Pancreas (tissue), 10 donors: Measurements from ENCODE around the gene KLK5. TPM values are rescaled to one million over a fixed set of nuclear protein-coding genes. Genes with fewer than 3 reads are reported as not detected.
A peak's percentile ranks its signal among the peaks of the same experiment; 100 is the strongest.

Experiments used
- ATAC-seq, 4 donors: fragments of 200-7000 bp; cut with Tn5 transposase; one replicate each; pipeline versions ENCODE4 v1.8.0 to v1.9.1; 2020; ENCODE audit warnings: mild to moderate bottlenecking in 4 of 4, moderate library complexity in 4 of 4
- DNase-seq, 6 donors: peaks; one replicate each; pipeline ENCODE4 v3.0.0-alpha.2; 2020
- FAIRE-seq: peaks from 2 replicates; lab custom pipeline; 2012; peaks lifted over from hg19 to GRCh38; lab: Jason Lieb, UNC
- H3K27ac ChIP-seq, 4 donors: fragments of 200-600 bp; sonication (generic); 1 replicate in 3 of 4; 2 replicates in 1 of 4; pipeline versions ENCODE4 v1.5.0 to v1.8.0; 2020
- H3K27me3 ChIP-seq, 4 donors: fragments of 200-600 bp; one replicate each; pipeline ENCODE4 v1.8.0; 2021
- H3K36me3 ChIP-seq, 3 donors: fragments of 200-600 bp; sonication (generic) in 1 of 3; one replicate each; pipeline versions ENCODE4 v1.5.0 to v1.8.0; 2020 to 2021
- H3K4me1 ChIP-seq, 3 donors: fragments of 200-600 bp; one replicate each; pipeline ENCODE4 v1.8.0; 2021
- H3K4me3 ChIP-seq, 4 donors: fragments of 200-600 bp; sonication (generic) in 2 of 4; one replicate each; pipeline versions ENCODE4 v1.5.0 to v1.8.0; 2020 to 2021
- H3K9me3 ChIP-seq, 4 donors: fragments of 200-600 bp; one replicate each; pipeline ENCODE4 v1.8.0; 2021
- WGBS, 2 donors: extraction: QIAGEN DNeasy Blood & Tissue Kit; methylation state at CpG; one replicate each; pipeline ENCODE4 v1.1.7; 2013; 5-methylcytosine and 5-hydroxymethylcytosine counted together
- intact Hi-C, 3 donors: fragments of 100-400 bp; cut with DNase I; formaldehyde crosslinking; loops; one replicate each; pipeline versions ENCODE4 v1.11.1 to v1.14.2; 2022
- polyA plus RNA-seq, 2 donors: library from polyadenylated mRNA; stranded (reverse); fragments of 200-250 nt; gene quantifications; one replicate each; pipeline ENCODE4 v1.2.3, GENCODE V29; 2013
- total RNA-seq, 6 donors: library from RNA; stranded (reverse); fragmentation: NEBNext Ultra II Directional in 4 of 6; extraction: Animal tissue kit (Norgen Biotek cat#: 25700) in 4 of 6; gene quantifications; one replicate each; pipeline versions ENCODE4 v1.2.1 to v1.2.4, GENCODE V29; 2021 to 2023
- TF ChIP-seq, protein P1 (sequence below), 4 donors: fragments of 200-600 bp; sonication (generic) in 3 of 4; IDR thresholded peaks; one replicate each; pipeline versions ENCODE4 v1.5.0 to v1.8.0; 2021; ENCODE audit warnings: antibody characterized with exemption in 4 of 4
- donor health status: healthy with polysubstance abuse.
- donor health status: DM: no; HTN: no; CAD: no; lungs with moderate emphysema.
- donor health status: DM: no; HTN: no; CAD: no.
- donor health status: control.
- donor health status: control.
- donor health status: Bipolar disorder and iron deficiency.
- donor health status: DM: yes; HTN: yes; CAD: no.
- donor health status: DM: no; HTN: no; CAD: no.
- donor health status: DM: no; HTN: no; CAD: no.
- donor health status: DM: yes; HTN: yes; CAD: no.

KLK5 gene
- total and polyA plus RNA-seq, 8 donors: 0.11 TPM; not detected in 7

DNA sequence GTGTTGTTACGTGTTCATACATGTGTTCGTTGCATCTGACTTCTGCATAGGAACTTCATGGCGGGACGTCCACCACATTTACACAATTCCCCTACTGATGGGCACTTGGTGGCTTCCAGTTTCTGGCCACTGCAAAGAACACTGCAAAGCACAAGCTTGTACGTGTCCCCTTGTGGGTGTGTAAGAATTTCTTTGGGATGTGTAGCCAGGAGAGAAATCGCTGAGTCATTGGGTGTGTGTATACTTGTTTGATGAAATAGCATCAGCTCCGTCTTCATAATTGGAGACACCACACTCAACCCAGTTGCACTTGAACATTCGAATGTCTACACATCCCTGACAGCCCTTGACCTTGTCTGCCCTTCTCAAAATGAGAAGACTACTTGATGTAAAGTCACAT, 19.2 kb downstream of the KLK5 start:
- Histone ChIP-seq H3K27ac (no peak overlapping the region), H3K4me3 (no peak overlapping the region), H3K27me3 (peaks cover 0 to 13% (median 0%) of the 10 kb centered on the region in 4 donors), H3K36me3 (no peaks in the 10 kb centered on the region), H3K4me1 (no peaks in the 10 kb centered on the region), H3K9me3 (no peaks in the 10 kb centered on the region)
- ATAC-seq (no peak), FAIRE-seq (no peak), DNase-seq (no peak)
- intact Hi-C loops: loop anchor here in 1 of 3 donors (5.0 kb wide), 1 partner anchor 159 kb away; no protein-coding TSS in a partner anchor
- WGBS, 2 donors: 53 to 64% methylated on average over 8 of the region's 8 CpGs
- TF ChIP-seq, protein P1, sequence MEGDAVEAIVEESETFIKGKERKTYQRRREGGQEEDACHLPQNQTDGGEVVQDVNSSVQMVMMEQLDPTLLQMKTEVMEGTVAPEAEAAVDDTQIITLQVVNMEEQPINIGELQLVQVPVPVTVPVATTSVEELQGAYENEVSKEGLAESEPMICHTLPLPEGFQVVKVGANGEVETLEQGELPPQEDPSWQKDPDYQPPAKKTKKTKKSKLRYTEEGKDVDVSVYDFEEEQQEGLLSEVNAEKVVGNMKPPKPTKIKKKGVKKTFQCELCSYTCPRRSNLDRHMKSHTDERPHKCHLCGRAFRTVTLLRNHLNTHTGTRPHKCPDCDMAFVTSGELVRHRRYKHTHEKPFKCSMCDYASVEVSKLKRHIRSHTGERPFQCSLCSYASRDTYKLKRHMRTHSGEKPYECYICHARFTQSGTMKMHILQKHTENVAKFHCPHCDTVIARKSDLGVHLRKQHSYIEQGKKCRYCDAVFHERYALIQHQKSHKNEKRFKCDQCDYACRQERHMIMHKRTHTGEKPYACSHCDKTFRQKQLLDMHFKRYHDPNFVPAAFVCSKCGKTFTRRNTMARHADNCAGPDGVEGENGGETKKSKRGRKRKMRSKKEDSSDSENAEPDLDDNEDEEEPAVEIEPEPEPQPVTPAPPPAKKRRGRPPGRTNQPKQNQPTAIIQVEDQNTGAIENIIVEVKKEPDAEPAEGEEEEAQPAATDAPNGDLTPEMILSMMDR (IDR thresholded peaks at IDR 0.05): no peak

- H3K4me1 ChIP-seq: no peaks in the 10 kb centered on the region
- no peak overlapping the region for H3K27ac ChIP-seq
- WGBS, 2 donors: 35 to 51% methylated on average over 4 of the region's 4 CpGs
- FAIRE-seq (no peak), DNase-seq (no peak), ATAC-seq (no peak)
- H3K36me3 ChIP-seq: no peaks in the 10 kb centered on the region
- TF ChIP-seq, protein P1 (IDR thresholded peaks at IDR 0.05): no peak
- no peak overlapping the region for H3K4me3 ChIP-seq
- intact Hi-C loops: loop anchor here in 1 of 3 donors (5.0 kb wide), 1 partner anchor 160 kb away; no protein-coding TSS in a partner anchor
- H3K9me3 ChIP-seq: no peaks in the 10 kb centered on the region
- H3K27me3 ChIP-seq: peaks cover 0 to 19% (median 0%) of the 10 kb centered on the region in 4 donors
Observed at GRCh38 chr19:50932690-50933083, 20.2 kb downstream of the KLK5 start.

DNA sequence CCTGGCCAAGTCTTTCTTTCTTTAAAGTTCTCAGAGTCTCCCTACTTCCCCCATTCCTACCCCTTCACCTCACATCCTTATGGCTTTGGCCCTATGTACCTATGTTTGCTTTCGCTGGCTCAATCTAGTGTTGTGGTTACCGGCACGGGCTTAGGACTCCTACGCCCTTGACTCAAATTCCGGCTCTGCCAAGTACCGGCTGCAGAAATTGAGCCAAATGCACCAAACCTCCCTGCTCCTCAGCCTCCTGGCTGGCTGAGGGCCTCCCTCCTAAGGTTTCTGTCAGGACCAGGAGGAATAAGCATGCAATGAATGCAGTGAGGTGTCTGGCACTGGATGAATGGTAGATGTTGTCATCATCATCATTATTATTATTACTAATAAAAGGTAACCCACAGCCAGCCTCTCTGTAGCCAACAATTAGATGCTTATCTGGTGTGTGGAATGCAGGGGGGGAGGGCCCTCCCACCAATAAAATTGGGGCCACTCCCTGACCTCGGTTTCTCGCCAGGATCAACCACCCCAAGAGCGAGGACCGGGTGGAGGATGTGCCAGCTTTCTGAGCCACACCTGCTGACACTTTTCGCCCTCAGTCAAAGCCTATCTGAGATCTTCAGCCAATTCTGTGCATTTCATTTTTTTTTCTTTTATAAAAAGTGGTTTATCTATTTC, 20.7 kb downstream of the KLK5 start:
- H3K36me3 ChIP-seq: no peaks in the 10 kb centered on the region
- no peak for FAIRE-seq
- H3K9me3 ChIP-seq: no peaks in the 10 kb centered on the region
- no peak overlapping the region for H3K27ac ChIP-seq
- TF ChIP-seq, protein P1 (IDR thresholded peaks at IDR 0.05): no peak
- intact Hi-C loops: loop anchor here in 1 of 3 donors (5.0 kb wide), 1 partner anchor 160 kb away; no protein-coding TSS in a partner anchor
- WGBS, 2 donors: 54 to 71% methylated on average over 11 of the region's 11 CpGs
- H3K4me1 ChIP-seq: no peaks in the 10 kb centered on the region
- no peak overlapping the region for H3K4me3 ChIP-seq
- H3K27me3 ChIP-seq: peaks cover 0 to 24% (median 0%) of the 10 kb centered on the region in 4 donors
- no peak for ATAC-seq
- DNase-seq: peak in 1 of 6 donors; percentile 8

GRCh38 chr19:50931023-50931422, 21.8 kb downstream of the KLK5 start:
- Histone ChIP-seq H3K9me3 (no peaks in the 10 kb centered on the region), H3K27me3 (peaks cover 0 to 31% (median 0%) of the 10 kb centered on the region in 4 donors), H3K4me1 (no peaks in the 10 kb centered on the region), H3K4me3 (no peak overlapping the region), H3K36me3 (no peaks in the 10 kb centered on the region), H3K27ac (no peak overlapping the region)
- intact Hi-C loops: loop anchor here in 1 of 3 donors (5.0 kb wide), 1 partner anchor 161 kb away; no protein-coding TSS in a partner anchor
- TF ChIP-seq, protein P1 (IDR thresholded peaks at IDR 0.05): no peak
- no peak for DNase-seq
- no peak for ATAC-seq
- FAIRE-seq: no peak

- ATAC-seq: no peak
- WGBS, 2 donors: 44 to 56% methylated on average over 5 of the region's 5 CpGs
- FAIRE-seq: no peak
Observed at GRCh38 chr19:50928831-50929230, 24.0 kb downstream of the KLK5 start.

More at GRCh38 chr19:50928831-50929230, 24.0 kb downstream of the KLK5 start:
- Histone ChIP-seq H3K9me3 (no peaks in the 10 kb centered on the region), H3K27ac (no peak overlapping the region), H3K4me1 (no peaks in the 10 kb centered on the region), H3K36me3 (no peaks in the 10 kb centered on the region), H3K4me3 (no peak overlapping the region), H3K27me3 (peaks cover 0 to 31% (median 0%) of the 10 kb centered on the region in 4 donors)
- intact Hi-C loops: no loop called here
- TF ChIP-seq, protein P1 (IDR thresholded peaks at IDR 0.05): no peak
- no peak for DNase-seq
